ENCODE measurements around the gene BLMH.

- TF ChIP-seq EZH2 (IDR thresholded peaks at IDR 0.05; ENCODE audit: low read depth) (no peak), CTCF (conservative IDR thresholded peaks at IDR 0.05) (no peak)
Observed at GRCh38 chr17:30324723-30325122, 33.0 kb upstream of the BLMH start.

Measured in PC-9 (cell line).